ENCODE data around the gene SAT2. TPM values are rescaled to one million over a fixed set of nuclear protein-coding genes. Genes with fewer than 3 reads are reported as not detected.

The SAT2 gene
- total and polyA plus RNA-seq, 9 donors, result 89.5 to 235 (median 145) TPM

DNA sequence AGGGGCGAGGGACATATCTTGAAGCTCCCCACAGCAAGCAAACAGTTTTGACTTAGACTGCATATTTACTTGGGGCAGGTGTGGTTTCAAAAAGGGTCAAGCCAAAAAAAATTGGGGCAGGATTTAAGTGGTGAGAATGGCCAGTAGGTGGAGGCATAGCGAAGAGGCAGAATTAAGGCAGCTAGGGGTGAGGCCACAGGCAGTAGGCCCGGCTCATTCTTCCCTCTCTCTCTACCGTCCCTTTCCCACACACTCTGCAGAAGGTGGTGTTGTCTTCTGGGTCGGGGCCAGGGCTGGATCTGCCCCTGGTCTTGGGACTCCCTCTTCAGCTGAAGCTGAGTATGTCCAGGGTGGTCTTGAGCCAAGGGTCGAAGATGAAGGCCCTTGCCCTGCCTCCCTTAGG, 4.9 kb upstream of the SAT2 start:
- Histone ChIP-seq H3K4me1 (ENCODE audit: insufficient read depth) (peaks cover 4% of the 10 kb centered on the region), H3K4me3 (no peak overlapping the region), H3K36me3 (no peaks in the 10 kb centered on the region), H3K9me3 (no peaks in the 10 kb centered on the region), H3K27me3 (no peaks in the 10 kb centered on the region), H3K27ac (no peak overlapping the region)
- WGBS, 3 donors, result 56 to 57% (median 57%) methylated on average over 6 of the region's 6 CpGs
- DNase-seq, result peak in 1 of 5 donors; percentile 60
- intact Hi-C loops (cut with DNase I), result loop anchor here in 3 of 4 donors (5.0 kb wide), 1 partner anchor 55 kb away; the partner anchor contains the start of genes TP53 (in 3 of the 3) and WRAP53 (in 3 of the 3)
- TF ChIP-seq, protein P1, sequence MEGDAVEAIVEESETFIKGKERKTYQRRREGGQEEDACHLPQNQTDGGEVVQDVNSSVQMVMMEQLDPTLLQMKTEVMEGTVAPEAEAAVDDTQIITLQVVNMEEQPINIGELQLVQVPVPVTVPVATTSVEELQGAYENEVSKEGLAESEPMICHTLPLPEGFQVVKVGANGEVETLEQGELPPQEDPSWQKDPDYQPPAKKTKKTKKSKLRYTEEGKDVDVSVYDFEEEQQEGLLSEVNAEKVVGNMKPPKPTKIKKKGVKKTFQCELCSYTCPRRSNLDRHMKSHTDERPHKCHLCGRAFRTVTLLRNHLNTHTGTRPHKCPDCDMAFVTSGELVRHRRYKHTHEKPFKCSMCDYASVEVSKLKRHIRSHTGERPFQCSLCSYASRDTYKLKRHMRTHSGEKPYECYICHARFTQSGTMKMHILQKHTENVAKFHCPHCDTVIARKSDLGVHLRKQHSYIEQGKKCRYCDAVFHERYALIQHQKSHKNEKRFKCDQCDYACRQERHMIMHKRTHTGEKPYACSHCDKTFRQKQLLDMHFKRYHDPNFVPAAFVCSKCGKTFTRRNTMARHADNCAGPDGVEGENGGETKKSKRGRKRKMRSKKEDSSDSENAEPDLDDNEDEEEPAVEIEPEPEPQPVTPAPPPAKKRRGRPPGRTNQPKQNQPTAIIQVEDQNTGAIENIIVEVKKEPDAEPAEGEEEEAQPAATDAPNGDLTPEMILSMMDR (IDR thresholded peaks at IDR 0.05), result peak in 1 of 3 donors; percentile 14
- no peak for TF ChIP-seq EP300 (IDR thresholded peaks at IDR 0.05)

- intact Hi-C loops (cut with DNase I), result loop anchor here in 3 of 4 donors (5.0 kb wide), 1 partner anchor 56 kb away; the partner anchor contains the start of genes TP53 (in 3 of the 3) and WRAP53 (in 3 of the 3)
- 25 to 43% (median 31%) methylated on average over 11 of the region's 11 CpGs for WGBS, 3 donors
- TF ChIP-seq, protein P1 (IDR thresholded peaks at IDR 0.05), result no peak
- TF ChIP-seq POLR2A (IDR thresholded peaks at IDR 0.05), result no peak
- no peak for TF ChIP-seq EP300 (IDR thresholded peaks at IDR 0.05)
Measured at GRCh38 chr17:7631398-7632380, 4.1 kb upstream of the SAT2 start.

DNA sequence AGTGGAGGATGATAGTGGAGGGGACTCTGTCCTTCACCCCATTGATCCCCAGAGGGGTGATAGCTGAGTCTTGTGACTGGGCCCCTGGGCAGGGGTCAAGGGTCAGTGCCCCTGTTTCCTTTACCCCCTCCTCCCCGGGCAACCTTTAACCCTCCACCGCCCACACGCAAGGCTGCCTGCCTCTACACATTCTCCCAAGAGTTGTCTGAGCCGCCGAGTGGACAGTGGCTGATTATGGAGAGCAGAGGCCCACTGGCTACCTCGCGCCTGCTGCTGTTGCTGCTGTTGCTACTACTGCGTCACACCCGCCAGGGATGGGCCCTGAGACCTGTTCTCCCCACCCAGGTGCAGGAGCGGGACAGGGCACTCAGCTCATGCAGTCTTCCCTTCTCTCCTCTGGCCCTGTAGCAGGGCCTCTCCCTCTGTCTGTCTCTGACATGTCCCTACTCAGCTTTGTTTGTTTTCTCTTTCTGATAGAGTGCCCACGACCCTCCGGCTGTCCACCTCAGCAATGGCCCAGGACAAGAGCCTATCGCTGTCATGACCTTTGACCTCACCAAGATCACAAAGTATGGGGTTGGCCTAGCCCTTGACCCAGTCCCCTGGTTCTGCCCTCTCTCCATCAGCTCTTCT, 2.4 kb upstream of the SAT2 start, which contains the start of gene SHBG:
Gene SHBG (plus strand): TSS at position 197 of the 633 bp plus-strand sequence. CDS start 38 bp downstream, at position 235.
- WGBS, 3 donors, result 78 to 85% (median 79%) methylated on average over 13 of the region's 13 CpGs

More at GRCh38 chr17:7631398-7632380, 4.1 kb upstream of the SAT2 start:
- Histone ChIP-seq H3K4me1 (ENCODE audit: insufficient read depth) (peaks cover 4% of the 10 kb centered on the region), H3K27me3 (no peaks in the 10 kb centered on the region), H3K9me3 (no peaks in the 10 kb centered on the region), H3K4me3 (no peak overlapping the region), H3K27ac (no peak overlapping the region), H3K36me3 (no peaks in the 10 kb centered on the region)
- DNase-seq, result no peak

DNA sequence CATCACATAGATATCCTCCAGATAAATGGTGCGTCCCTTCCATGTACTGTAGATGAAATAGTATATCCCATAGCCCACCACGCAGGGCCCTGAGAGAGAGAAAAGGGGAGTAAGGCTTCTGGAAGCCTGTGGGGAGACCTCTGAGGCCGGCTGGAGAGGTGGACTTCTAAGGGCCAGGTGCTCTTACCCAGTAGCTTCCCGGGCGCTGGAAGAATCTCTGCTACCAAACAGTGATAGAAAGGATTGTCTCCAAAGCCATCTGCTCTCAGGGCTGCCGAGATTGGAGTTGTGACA, 718 bp downstream of the SAT2 start:
- no peaks in the 10 kb centered on the region for H3K36me3 ChIP-seq
- no peak for TF ChIP-seq EP300 (IDR thresholded peaks at IDR 0.05)
- TF ChIP-seq, protein P1 (IDR thresholded peaks at IDR 0.05), result no peak
- no peak for TF ChIP-seq POLR2A (IDR thresholded peaks at IDR 0.05)
- 5 to 9% (median 7%) methylated on average over 6 of the region's 6 CpGs for WGBS, 3 donors
- no peaks in the 10 kb centered on the region for H3K9me3 ChIP-seq
- intact Hi-C loops (cut with DNase I), result loop anchor here in 1 of 4 donors (2.0 to 10.0 kb wide), 2 partner anchors 60 to 208 kb away; partner anchors contain the start of genes KDM6B and TP53
- peak overlapping the region; percentile 92 for H3K4me3 ChIP-seq
- peaks cover 8% of the 10 kb centered on the region for H3K4me1 ChIP-seq (ENCODE audit: insufficient read depth)
- H3K27me3 ChIP-seq, result no peaks in the 10 kb centered on the region
- H3K27ac ChIP-seq, result peak overlapping the region; percentile 89 to 97
- DNase-seq, result no peak

More for the DNA sequence above, 2.4 kb upstream of the SAT2 start, which contains the start of gene SHBG:
- H3K4me3 ChIP-seq, result no peak within 1 kb of the TSS
- no peak for TF ChIP-seq EP300 (IDR thresholded peaks at IDR 0.05)
- TF ChIP-seq, protein P1 (IDR thresholded peaks at IDR 0.05), result no peak
- no peak for TF ChIP-seq POLR2A (IDR thresholded peaks at IDR 0.05)
- H3K27ac ChIP-seq, result no peak within 1 kb of the TSS
- peak in 2 of 5 donors; percentile 35 to 42 for DNase-seq
- H3K36me3 ChIP-seq, result no peaks in the 10 kb centered on the region
- no peaks in the 10 kb centered on the region for H3K9me3 ChIP-seq
- peaks cover 8% of the 10 kb centered on the region for H3K4me1 ChIP-seq (ENCODE audit: insufficient read depth)
- intact Hi-C loops (cut with DNase I), result loop anchor here (5.0 to 10.0 kb wide), 2 partner anchors 57 to 205 kb away; partner anchors contain the start of genes TP53 (in 3 of the 4), WRAP53 (in 3 of the 4) and KDM6B (in 1 of the 4)
- no peaks in the 10 kb centered on the region for H3K27me3 ChIP-seq
